Measurements from ENCODE around the gene SOX14.

SOX14 gene

GRCh38 chr3:137767538-137768360 is 3.6 kb downstream of the SOX14 start:
- DNase-seq (ENCODE audit: low spot score): no peak

- no peak for DNase-seq (ENCODE audit: low spot score)
These were observed 4.5 kb downstream of the SOX14 start for GRCh38 chr3:137768361-137769321.

GRCh38 chr3:137769322-137770065 is 5.4 kb downstream of the SOX14 start:
- DNase-seq (ENCODE audit: low spot score): no peak

GRCh38 chr3:137770066-137770834 is 6.1 kb downstream of the SOX14 start:
- no peak for DNase-seq (ENCODE audit: low spot score)

- no peak for DNase-seq (ENCODE audit: low spot score)
These were observed 6.8 kb downstream of the SOX14 start for GRCh38 chr3:137770835-137771399.

- no peak for DNase-seq (ENCODE audit: low spot score)
These were observed 7.5 kb downstream of the SOX14 start for GRCh38 chr3:137771401-137772213.

- DNase-seq (ENCODE audit: low spot score): no peak
These were observed 8.3 kb downstream of the SOX14 start for GRCh38 chr3:137772214-137772955.

- no peak for DNase-seq (ENCODE audit: low spot score)
These were observed 14.8 kb downstream of the SOX14 start for GRCh38 chr3:137778941-137779340.

GRCh38 chr3:137787529-137787928 is 23.4 kb downstream of the SOX14 start:
- DNase-seq (ENCODE audit: low spot score): no peak

GRCh38 chr3:137789236-137789635 is 25.1 kb downstream of the SOX14 start:
- no peak for DNase-seq (ENCODE audit: low spot score)

GRCh38 chr3:137792626-137793271 is 28.6 kb downstream of the SOX14 start:
- DNase-seq (ENCODE audit: low spot score): no peak

- no peak for DNase-seq (ENCODE audit: low spot score)
These were observed 32.9 kb downstream of the SOX14 start for GRCh38 chr3:137796993-137797392.

- no peak for DNase-seq (ENCODE audit: low spot score)
These were observed 39.1 kb downstream of the SOX14 start for GRCh38 chr3:137803215-137803614.

GRCh38 chr3:137807998-137808397 is 43.9 kb downstream of the SOX14 start:
- DNase-seq (ENCODE audit: low spot score): no peak

- DNase-seq (ENCODE audit: low spot score): no peak
These were observed 45.4 kb downstream of the SOX14 start for GRCh38 chr3:137809509-137809908.

GRCh38 chr3:137812023-137812422 is 47.9 kb downstream of the SOX14 start:
- DNase-seq (ENCODE audit: low spot score): no peak

- DNase-seq (ENCODE audit: low spot score): no peak
These were observed 51.1 kb downstream of the SOX14 start for GRCh38 chr3:137815251-137815650.

Measured in SK-N-DZ (cell line).